Osteocyte (in vitro differentiated cells): ENCODE data around the gene TCTN1. TPM values are rescaled to one million over a fixed set of nuclear protein-coding genes. Genes with fewer than 3 reads are reported as not detected.

ENCODE experiments used
- DNase-seq: peaks from one replicate; pipeline ENCODE4 v3.0.0; 2021; ENCODE audit warnings: mixed read lengths; ENCODE audit not compliant: unreplicated experiment; ENCODE audit errors: extremely low spot score
- H3K27ac Mint-ChIP-seq: one replicate; pipeline ENCODE4 v1.8.0; 2021; ENCODE audit warnings: mild to moderate bottlenecking, mixed read lengths; ENCODE audit not compliant: unreplicated experiment
- H3K27me3 Mint-ChIP-seq: one replicate; pipeline ENCODE4 v1.8.0; 2021; ENCODE audit warnings: mixed read lengths; ENCODE audit not compliant: unreplicated experiment
- H3K36me3 Mint-ChIP-seq: one replicate; pipeline ENCODE4 v1.8.0; 2021; ENCODE audit warnings: mixed read lengths; ENCODE audit not compliant: unreplicated experiment
- H3K4me1 Mint-ChIP-seq: one replicate; pipeline ENCODE4 v1.8.0; 2021; ENCODE audit warnings: mixed read lengths; ENCODE audit not compliant: unreplicated experiment
- H3K4me3 Mint-ChIP-seq: one replicate; pipeline ENCODE4 v1.8.0; 2021; ENCODE audit warnings: mild to moderate bottlenecking, moderate library complexity, mixed read lengths; ENCODE audit not compliant: unreplicated experiment
- H3K9me3 Mint-ChIP-seq: one replicate; pipeline ENCODE4 v1.8.0; 2021; ENCODE audit warnings: mixed read lengths; ENCODE audit not compliant: unreplicated experiment
- total RNA-seq: library from RNA; stranded (reverse); gene quantifications from 2 replicates; pipeline ENCODE4 v1.2.1, GENCODE V29; 2021
- TF ChIP-seq, protein P1 (sequence below): fragments of 200-600 bp; sonication (generic); IDR thresholded peaks from 2 replicates; pipeline ENCODE4 v1.5.0; 2021; ENCODE audit warnings: antibody characterized with exemption, mild to moderate bottlenecking, moderate library complexity

Gene TCTN1
- total RNA-seq, 1 donor from 2014 or later: 49.5 TPM

DNA sequence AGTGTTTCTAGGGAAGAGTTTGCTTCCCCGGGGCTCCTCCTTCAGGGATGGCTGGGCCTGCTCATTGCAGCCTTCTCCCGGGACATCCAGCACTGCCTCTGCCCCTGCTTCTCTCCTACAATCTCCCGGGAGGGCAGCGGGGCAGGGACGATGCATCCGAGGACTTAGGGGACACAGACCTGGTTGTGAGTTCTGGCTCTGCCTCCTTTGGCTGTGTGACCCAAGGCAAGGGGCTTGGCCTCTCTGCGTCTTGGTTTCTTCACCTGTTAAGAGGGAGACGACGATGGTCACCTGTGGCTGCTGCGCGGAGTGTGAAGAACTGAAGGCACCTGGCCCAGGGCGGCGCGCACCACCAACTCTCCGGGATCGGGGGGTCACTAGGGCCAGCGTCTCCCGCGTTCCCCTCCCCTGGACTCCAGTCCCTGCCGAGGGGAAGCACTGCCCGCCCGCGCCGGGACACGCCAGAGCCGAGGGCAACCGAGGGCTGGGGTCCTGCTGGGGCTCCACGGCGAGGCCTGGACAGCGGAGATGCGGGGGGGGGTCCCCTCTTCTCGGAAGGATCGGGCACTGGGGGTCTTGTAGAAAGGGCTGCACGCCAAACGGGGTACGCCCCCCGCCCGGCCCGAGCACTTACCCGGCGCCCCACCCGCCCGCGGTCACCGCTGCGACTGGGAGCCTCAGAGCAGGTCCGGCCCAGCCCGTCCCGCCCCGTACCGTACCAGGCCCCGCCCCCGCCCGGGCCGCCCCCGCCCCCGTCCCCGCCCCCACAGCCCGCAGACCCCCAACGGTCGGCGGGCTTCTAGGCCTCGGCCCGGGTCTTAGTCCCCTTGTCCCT is 74.7 kb downstream of the TCTN1 start, which contains the start of gene HVCN1:
Gene HVCN1 (minus strand): TSS at position 670 of the 835 bp plus-strand sequence. CDS start 5,870 bp downstream, outside the sequence.
- Mint-ChIP-seq H3K9me3 (no peaks in the 10 kb centered on the region), H3K27ac (peak within 1 kb of the TSS; percentile 10), H3K36me3 (no peaks in the 10 kb centered on the region), H3K4me3 (peak within 1 kb of the TSS; percentile 77), H3K4me1 (peaks cover 12% of the 10 kb centered on the region), H3K27me3 (peaks cover 16% of the 10 kb centered on the region)
- no peak for DNase-seq
- TF ChIP-seq, protein P1, sequence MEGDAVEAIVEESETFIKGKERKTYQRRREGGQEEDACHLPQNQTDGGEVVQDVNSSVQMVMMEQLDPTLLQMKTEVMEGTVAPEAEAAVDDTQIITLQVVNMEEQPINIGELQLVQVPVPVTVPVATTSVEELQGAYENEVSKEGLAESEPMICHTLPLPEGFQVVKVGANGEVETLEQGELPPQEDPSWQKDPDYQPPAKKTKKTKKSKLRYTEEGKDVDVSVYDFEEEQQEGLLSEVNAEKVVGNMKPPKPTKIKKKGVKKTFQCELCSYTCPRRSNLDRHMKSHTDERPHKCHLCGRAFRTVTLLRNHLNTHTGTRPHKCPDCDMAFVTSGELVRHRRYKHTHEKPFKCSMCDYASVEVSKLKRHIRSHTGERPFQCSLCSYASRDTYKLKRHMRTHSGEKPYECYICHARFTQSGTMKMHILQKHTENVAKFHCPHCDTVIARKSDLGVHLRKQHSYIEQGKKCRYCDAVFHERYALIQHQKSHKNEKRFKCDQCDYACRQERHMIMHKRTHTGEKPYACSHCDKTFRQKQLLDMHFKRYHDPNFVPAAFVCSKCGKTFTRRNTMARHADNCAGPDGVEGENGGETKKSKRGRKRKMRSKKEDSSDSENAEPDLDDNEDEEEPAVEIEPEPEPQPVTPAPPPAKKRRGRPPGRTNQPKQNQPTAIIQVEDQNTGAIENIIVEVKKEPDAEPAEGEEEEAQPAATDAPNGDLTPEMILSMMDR: no peak

DNA sequence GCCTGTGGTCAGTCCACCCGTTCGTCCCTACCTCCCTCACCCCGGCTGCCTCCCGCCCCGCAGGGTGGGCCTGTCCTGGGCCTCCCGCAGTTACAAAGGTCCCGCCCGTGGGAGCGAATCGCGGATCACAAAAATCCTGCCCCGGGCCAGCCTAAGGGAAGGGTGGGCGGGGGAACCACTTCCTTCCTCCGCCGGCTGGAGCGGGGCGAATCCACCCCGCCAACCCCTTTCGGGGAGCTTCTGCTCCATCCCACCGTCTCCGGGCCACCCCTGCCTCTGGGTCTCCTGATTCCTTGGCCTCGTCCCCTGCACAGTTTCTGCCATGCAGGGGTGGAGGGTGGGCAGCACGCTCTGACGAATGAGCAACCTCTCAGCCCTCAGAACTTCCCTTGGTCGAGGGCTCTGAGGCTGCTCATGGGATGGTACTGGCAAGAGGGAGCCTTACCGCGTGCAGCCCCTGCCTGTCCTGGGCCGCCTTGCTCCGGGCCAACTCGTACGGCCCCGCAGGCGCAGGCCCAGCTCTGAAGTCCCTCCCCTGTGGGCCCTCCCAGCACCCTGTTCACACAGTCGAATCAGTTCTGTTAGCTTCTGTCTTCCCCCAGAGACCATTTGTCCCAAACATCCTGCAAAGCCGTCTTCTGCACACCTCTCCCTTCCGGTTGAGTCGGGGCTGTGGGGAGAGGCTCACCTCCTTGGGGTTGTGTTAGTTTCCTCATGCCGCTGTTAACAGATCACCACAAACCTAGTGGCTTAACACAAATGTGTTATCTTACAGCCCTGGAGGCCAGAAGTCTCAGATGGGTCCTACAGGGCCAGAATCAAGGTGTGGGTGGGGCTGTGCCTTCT is 75.6 kb downstream of the TCTN1 start:
- no peak for DNase-seq
- Mint-ChIP-seq H3K4me1 (peaks cover 12% of the 10 kb centered on the region), H3K4me3 (peak overlapping the region; percentile 77), H3K27ac (peak overlapping the region; percentile 10), H3K36me3 (no peaks in the 10 kb centered on the region), H3K27me3 (peaks cover 16% of the 10 kb centered on the region), H3K9me3 (no peaks in the 10 kb centered on the region)
- TF ChIP-seq, protein P1: no peak

DNA sequence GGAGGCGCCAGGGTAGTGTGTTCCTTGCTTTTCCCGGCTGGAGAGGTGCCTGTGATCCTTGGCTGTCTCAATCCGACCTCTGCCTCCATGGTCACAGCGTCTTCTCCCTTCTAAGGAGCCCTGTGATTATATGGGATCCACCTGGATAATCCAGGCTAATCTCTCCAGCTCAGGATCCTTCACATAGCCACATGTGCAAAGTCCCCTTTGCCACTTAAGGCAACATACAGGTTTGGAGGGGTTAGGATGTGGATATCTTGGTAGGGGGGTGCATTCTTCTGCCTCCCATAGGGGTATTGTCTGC is 76.2 kb downstream of the TCTN1 start:
- DNase-seq: no peak
- TF ChIP-seq, protein P1: no peak
- H3K27ac Mint-ChIP-seq: peak overlapping the region; percentile 10
- peaks cover 12% of the 10 kb centered on the region for H3K4me1 Mint-ChIP-seq
- peaks cover 16% of the 10 kb centered on the region for H3K27me3 Mint-ChIP-seq
- no peaks in the 10 kb centered on the region for H3K36me3 Mint-ChIP-seq
- no peaks in the 10 kb centered on the region for H3K9me3 Mint-ChIP-seq
- peak overlapping the region; percentile 77 for H3K4me3 Mint-ChIP-seq

DNA sequence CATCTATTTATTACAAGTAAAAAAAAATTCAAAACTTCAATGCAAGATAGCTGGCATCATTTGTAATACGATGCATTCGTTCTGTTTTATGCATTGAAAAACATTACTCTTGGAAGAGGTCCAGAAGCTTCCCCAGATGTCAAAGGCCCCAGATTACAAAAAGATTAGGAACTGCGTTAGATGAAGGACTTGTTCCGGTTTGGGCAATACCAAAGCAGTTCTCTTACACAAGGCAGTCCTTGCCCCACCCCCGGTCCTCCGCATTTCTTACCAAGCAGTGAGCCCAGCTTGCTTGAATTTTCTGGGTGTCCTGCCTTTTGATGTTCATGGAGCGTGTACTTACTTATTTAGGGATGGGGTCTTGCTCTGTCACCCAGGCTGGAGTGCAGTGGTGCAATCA is 79.8 kb downstream of the TCTN1 start:
- Mint-ChIP-seq H3K27me3 (no peaks in the 10 kb centered on the region), H3K4me1 (peaks cover 6% of the 10 kb centered on the region), H3K9me3 (no peaks in the 10 kb centered on the region), H3K36me3 (no peaks in the 10 kb centered on the region), H3K27ac (no peak overlapping the region), H3K4me3 (no peak overlapping the region)
- no peak for DNase-seq
- TF ChIP-seq, protein P1: no peak

DNA sequence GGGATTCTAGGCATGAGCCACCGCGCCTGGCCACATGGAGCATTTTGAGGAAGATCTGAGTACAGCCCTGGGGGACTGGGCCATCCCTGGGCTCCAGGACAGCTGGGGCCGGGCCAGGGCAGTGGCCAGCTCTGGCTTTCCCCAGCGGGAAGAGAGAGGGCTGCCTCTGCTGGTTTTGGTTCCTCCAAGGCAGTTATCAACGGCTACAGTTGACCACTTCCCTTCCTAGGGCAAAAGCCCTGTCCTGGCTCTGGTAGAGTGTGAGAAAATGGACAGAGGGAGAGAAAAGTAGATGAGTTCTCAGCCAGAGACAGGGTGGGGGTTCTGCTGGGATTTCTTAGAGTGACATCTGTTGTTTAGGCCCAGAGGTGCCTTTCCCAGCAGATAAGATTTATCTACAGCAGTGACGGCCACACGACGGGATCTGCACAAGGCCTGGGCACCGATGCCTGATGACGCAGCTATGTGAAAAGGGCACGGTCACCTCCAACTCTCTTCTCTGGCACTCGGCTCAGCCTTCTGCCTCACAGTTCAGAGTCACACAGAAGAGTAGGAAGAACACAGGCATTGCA is 80.5 kb downstream of the TCTN1 start:
- H3K27ac Mint-ChIP-seq: no peak overlapping the region
- H3K4me3 Mint-ChIP-seq: no peak overlapping the region

More for the DNA sequence above, 80.5 kb downstream of the TCTN1 start:
- TF ChIP-seq, protein P1: no peak
- H3K9me3 Mint-ChIP-seq: no peaks in the 10 kb centered on the region
- no peaks in the 10 kb centered on the region for H3K27me3 Mint-ChIP-seq
- no peak for DNase-seq
- H3K36me3 Mint-ChIP-seq: no peaks in the 10 kb centered on the region
- H3K4me1 Mint-ChIP-seq: peaks cover 4% of the 10 kb centered on the region
